ENCODE data around the gene OR2T10.
"Not testable (repeated sequence)": the region's sequence is repeated elsewhere in the genome, so short reads cannot be mapped to it uniquely, and the experiment has no call there.

OR2T10 gene

GRCh38 chr1:248597589-248597988, at the start of gene OR2T10:
TSS of gene OR2T10 (minus strand) at chr1:248597700. CDS start at chr1:248593768, 3,932 bp downstream.
- DNase-seq = no peak

GRCh38 chr1:248645178-248645577, 47.7 kb upstream of the OR2T10 start, which contains the start of gene OR2T35:
TSS of gene OR2T35 (minus strand) at chr1:248645278. CDS start at chr1:248639258, 6,020 bp downstream.
- not testable (repeated sequence) for DNase-seq

- DNase-seq = not testable (repeated sequence)
Observed at GRCh38 chr1:248642971-248643651, 45.6 kb upstream of the OR2T10 start.

- DNase-seq = not testable (repeated sequence)
Observed at GRCh38 chr1:248641583-248641982, 44.1 kb upstream of the OR2T10 start.

- not testable (repeated sequence) for DNase-seq
Observed at GRCh38 chr1:248640906-248641305, 43.4 kb upstream of the OR2T10 start.

GRCh38 chr1:248639652-248640051, 42.2 kb upstream of the OR2T10 start:
- DNase-seq = not testable (repeated sequence)

GRCh38 chr1:248636612-248637011, 39.1 kb upstream of the OR2T10 start:
- DNase-seq = not testable (repeated sequence)

- not testable (repeated sequence) for DNase-seq
Observed at GRCh38 chr1:248634991-248635390, 37.5 kb upstream of the OR2T10 start, which contains the start of gene OR2T11. TSS of gene OR2T11 (minus strand) at chr1:248635091. CDS start at chr1:248627128, 7,963 bp downstream.

GRCh38 chr1:248631354-248632008, 34.0 kb upstream of the OR2T10 start:
- DNase-seq = no peak

GRCh38 chr1:248630551-248630950, 33.1 kb upstream of the OR2T10 start:
- no peak for DNase-seq

GRCh38 chr1:248627971-248628844, 30.7 kb upstream of the OR2T10 start:
- no peak for DNase-seq

GRCh38 chr1:248625971-248626370, 28.5 kb upstream of the OR2T10 start:
- DNase-seq = no peak

GRCh38 chr1:248625166-248625565, 27.7 kb upstream of the OR2T10 start:
- no peak for DNase-seq

GRCh38 chr1:248622570-248623001, 25.1 kb upstream of the OR2T10 start:
- DNase-seq = no peak

GRCh38 chr1:248621770-248622169, 24.3 kb upstream of the OR2T10 start:
- DNase-seq = no peak

- peak; percentile 51 for DNase-seq
Observed at GRCh38 chr1:248618878-248619277, 21.4 kb upstream of the OR2T10 start.

GRCh38 chr1:248618119-248618518, 20.6 kb upstream of the OR2T10 start:
- DNase-seq = no peak

- no peak for DNase-seq
Observed at GRCh38 chr1:248613742-248614141, 16.2 kb upstream of the OR2T10 start.

GRCh38 chr1:248611883-248612414, 14.4 kb upstream of the OR2T10 start:
- DNase-seq = no peak

GRCh38 chr1:248610301-248610700, 12.8 kb upstream of the OR2T10 start:
- DNase-seq = no peak

- DNase-seq = no peak
Observed at GRCh38 chr1:248599396-248599795, 1.9 kb upstream of the OR2T10 start.

GRCh38 chr1:248596615-248597014, 885 bp downstream of the OR2T10 start:
- DNase-seq = no peak

- DNase-seq = no peak
Observed at GRCh38 chr1:248593226-248593625, 4.3 kb downstream of the OR2T10 start.
